ENCODE data around the gene C14orf132.

Gene C14orf132

GRCh38 chr14:96129128-96129736, 90.1 kb downstream of the C14orf132 start:
- Histone ChIP-seq H3K27ac (no peak overlapping the region), H3K79me2 (ENCODE audit: insufficient read depth, low read depth) (no peaks in the 10 kb centered on the region), H3K4me3 (IDR thresholded peaks at IDR 0.05; ENCODE audit: insufficient read depth, low read depth, low read length) (no peak overlapping the region), H3K9ac (no peak overlapping the region), H3K36me3 (ENCODE audit: insufficient read depth) (no peaks in the 10 kb centered on the region), H3K4me1 (ENCODE audit: low read depth, poor library complexity, severe bottlenecking) (no peaks in the 10 kb centered on the region), H4K20me1 (ENCODE audit: insufficient read depth) (no peaks in the 10 kb centered on the region), H3K27me3 (ENCODE audit: insufficient read depth, low read depth) (no peaks in the 10 kb centered on the region), H2AFZ (ENCODE audit: low read depth) (no peak overlapping the region), H3K4me2 (no peak overlapping the region)
- no peak for TF ChIP-seq CTCF (conservative IDR thresholded peaks at IDR 0.05; ENCODE audit: low read depth, low read length)

GRCh38 chr14:96130391-96130790, 91.2 kb downstream of the C14orf132 start:
- no peaks in the 10 kb centered on the region for H3K36me3 ChIP-seq (ENCODE audit: insufficient read depth)
- H3K4me1 ChIP-seq (ENCODE audit: low read depth, poor library complexity, severe bottlenecking): no peaks in the 10 kb centered on the region
- no peaks in the 10 kb centered on the region for H3K27me3 ChIP-seq (ENCODE audit: insufficient read depth, low read depth)
- H3K79me2 ChIP-seq (ENCODE audit: insufficient read depth, low read depth): no peaks in the 10 kb centered on the region
- no peak for TF ChIP-seq CTCF (conservative IDR thresholded peaks at IDR 0.05; ENCODE audit: low read depth, low read length)
- no peak overlapping the region for H2AFZ ChIP-seq (ENCODE audit: low read depth)
- no peak overlapping the region for H3K9ac ChIP-seq
- no peak overlapping the region for H3K4me2 ChIP-seq
- H3K4me3 ChIP-seq (IDR thresholded peaks at IDR 0.05; ENCODE audit: insufficient read depth, low read depth, low read length): no peak overlapping the region
- H3K27ac ChIP-seq: no peak overlapping the region
- H4K20me1 ChIP-seq (ENCODE audit: insufficient read depth): no peaks in the 10 kb centered on the region

- no peaks in the 10 kb centered on the region for H4K20me1 ChIP-seq (ENCODE audit: insufficient read depth)
- H3K4me2 ChIP-seq: no peak overlapping the region
- H3K4me3 ChIP-seq (IDR thresholded peaks at IDR 0.05; ENCODE audit: insufficient read depth, low read depth, low read length): no peak overlapping the region
- H2AFZ ChIP-seq (ENCODE audit: low read depth): no peak overlapping the region
- no peak for TF ChIP-seq CTCF (conservative IDR thresholded peaks at IDR 0.05; ENCODE audit: low read depth, low read length)
- no peaks in the 10 kb centered on the region for H3K4me1 ChIP-seq (ENCODE audit: low read depth, poor library complexity, severe bottlenecking)
- no peaks in the 10 kb centered on the region for H3K79me2 ChIP-seq (ENCODE audit: insufficient read depth, low read depth)
- H3K36me3 ChIP-seq (ENCODE audit: insufficient read depth): no peaks in the 10 kb centered on the region
- H3K9ac ChIP-seq: no peak overlapping the region
- H3K27ac ChIP-seq: no peak overlapping the region
- no peaks in the 10 kb centered on the region for H3K27me3 ChIP-seq (ENCODE audit: insufficient read depth, low read depth)
These were observed 91.7 kb downstream of the C14orf132 start for GRCh38 chr14:96130854-96131253.

GRCh38 chr14:96131836-96132235, 92.7 kb downstream of the C14orf132 start:
- H3K9ac ChIP-seq: no peak overlapping the region
- no peaks in the 10 kb centered on the region for H3K27me3 ChIP-seq (ENCODE audit: insufficient read depth, low read depth)
- no peak overlapping the region for H3K27ac ChIP-seq
- no peak overlapping the region for H3K4me3 ChIP-seq (IDR thresholded peaks at IDR 0.05; ENCODE audit: insufficient read depth, low read depth, low read length)
- no peaks in the 10 kb centered on the region for H3K4me1 ChIP-seq (ENCODE audit: low read depth, poor library complexity, severe bottlenecking)
- H4K20me1 ChIP-seq (ENCODE audit: insufficient read depth): no peaks in the 10 kb centered on the region
- no peak overlapping the region for H3K4me2 ChIP-seq
- no peak for TF ChIP-seq CTCF (conservative IDR thresholded peaks at IDR 0.05; ENCODE audit: low read depth, low read length)
- H3K36me3 ChIP-seq (ENCODE audit: insufficient read depth): no peaks in the 10 kb centered on the region
- no peak overlapping the region for H2AFZ ChIP-seq (ENCODE audit: low read depth)
- no peaks in the 10 kb centered on the region for H3K79me2 ChIP-seq (ENCODE audit: insufficient read depth, low read depth)

Measured in KMS-11 (cell line).